Right lobe of liver (tissue), 4 donors: ENCODE results near the gene KASH5.

Experiments
- CTCF ChIP-seq, 4 donors: fragments of 200-600 bp in 3 of 4; fragments of 450-650 bp in 1 of 4; IDR thresholded peaks; one replicate each; pipeline versions ENCODE4 v1.5.1 to v1.8.0; 2016 to 2022; ENCODE audit warnings: antibody characterized with exemption in 4 of 4, mild to moderate bottlenecking in 2 of 4
- POLR2A ChIP-seq: fragments of 450-650 bp; IDR thresholded peaks from one replicate; pipeline ENCODE4 v1.6.1; 2017; ENCODE audit warnings: antibody characterized with exemption, mild to moderate bottlenecking
- donor health status: DM: no; HTN: no; CAD: no.
- donor health status: DM: no; HTN: no; CAD: no.
- donor health status: DM: no; HTN: yes; CAD: no.

DNA sequence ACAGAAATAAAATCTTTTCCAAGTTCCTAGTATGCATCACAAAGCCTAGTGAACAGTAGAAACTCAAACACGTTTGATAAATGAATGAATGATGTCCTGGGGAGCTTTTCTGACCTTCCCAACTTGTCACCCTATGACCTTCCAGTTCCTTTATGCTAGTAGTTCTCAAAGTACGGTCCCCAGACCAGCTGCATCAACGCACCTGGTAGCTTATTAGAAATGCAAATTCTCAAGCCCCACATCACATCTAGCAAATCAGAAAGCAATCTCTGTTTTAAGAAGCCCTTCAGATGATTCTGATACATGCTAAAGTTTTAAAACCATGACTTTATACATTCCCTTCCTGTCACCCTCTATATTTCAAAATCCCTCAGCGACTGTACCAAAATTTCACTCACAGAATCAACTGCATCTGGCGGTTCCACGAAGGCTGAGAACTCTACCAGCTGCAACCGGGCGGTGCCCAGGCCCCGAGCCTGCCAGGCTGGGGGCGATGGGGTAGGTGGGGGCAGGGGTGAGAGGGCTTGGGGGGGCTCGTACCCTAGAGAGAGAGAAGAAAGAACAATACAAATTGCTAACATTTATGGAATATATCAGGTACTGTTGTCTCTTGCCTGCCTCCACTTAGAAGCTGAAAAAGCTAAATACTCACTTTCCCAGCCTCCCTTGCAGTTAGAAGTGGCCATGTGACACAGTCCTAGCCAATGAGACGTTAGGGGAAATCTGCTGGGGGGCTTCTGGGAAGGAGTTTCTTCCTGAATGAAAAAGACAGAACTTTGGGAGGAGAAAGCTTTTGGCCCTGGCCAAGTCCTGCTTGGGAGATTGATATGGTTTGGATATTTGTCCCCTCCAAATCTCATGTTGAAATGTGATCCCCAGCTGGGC lies 39.5 kb upstream of the KASH5 start:
- TF ChIP-seq CTCF (IDR thresholded peaks at IDR 0.05) (no peak), POLR2A (no peak)
